H9 (cell line): ENCODE results near the gene GNA15. TPM values are rescaled to one million over a fixed set of nuclear protein-coding genes. Genes with fewer than 3 reads are reported as not detected.
A peak's percentile ranks its signal among the peaks of the same experiment; 100 is the strongest.

ENCODE experiments used
- DNase-seq: peaks from one replicate; pipeline ENCODE4 v3.0.0-alpha.2; 2017
- H2AFZ ChIP-seq: one replicate; pipeline ENCODE4 v1.6.1; 2013; ENCODE audit warnings: mild to moderate bottlenecking, low read length, control low read depth, moderate library complexity
- H2AK5ac ChIP-seq: 2 replicates; pipeline ENCODE4 v1.6.1; 2013; ENCODE audit warnings: low read length, control low read depth, mixed read lengths; ENCODE audit not compliant: insufficient read length
- H2BK120ac ChIP-seq: one replicate; pipeline ENCODE4 v1.6.1; 2013; ENCODE audit warnings: low read depth, mild to moderate bottlenecking, low read length, control low read depth, inconsistent platforms; ENCODE audit not compliant: poor library complexity, severe bottlenecking
- H2BK12ac ChIP-seq: 2 replicates; pipeline ENCODE4 v1.6.1; 2013; ENCODE audit warnings: low read length, control low read depth, mixed read lengths, low read depth; ENCODE audit not compliant: insufficient read length
- H2BK15ac ChIP-seq: 2 replicates; pipeline ENCODE4 v1.6.1; 2013; ENCODE audit warnings: low read depth, low read length, control low read depth
- H2BK20ac ChIP-seq: one replicate; pipeline ENCODE4 v1.6.1; 2013; ENCODE audit warnings: low read depth, mild to moderate bottlenecking, low read length, control low read depth, inconsistent platforms; ENCODE audit not compliant: poor library complexity, severe bottlenecking
- H2BK5ac ChIP-seq: 2 replicates; pipeline ENCODE4 v1.6.1; 2013; ENCODE audit warnings: low read length, control low read depth, mixed read lengths; ENCODE audit not compliant: insufficient read length
- H3K14ac ChIP-seq: 2 replicates; pipeline ENCODE4 v1.6.1; 2013; ENCODE audit warnings: low read length, control low read depth; ENCODE audit not compliant: insufficient read depth
- H3K18ac ChIP-seq: 2 replicates; pipeline ENCODE4 v1.6.1; 2013; ENCODE audit warnings: low read depth, mild to moderate bottlenecking, mixed read lengths, low read length, control low read depth; ENCODE audit not compliant: insufficient read length
- H3K23ac ChIP-seq: 2 replicates; pipeline ENCODE4 v1.6.1; 2013; ENCODE audit warnings: low read length, control low read depth, mixed read lengths, low read depth; ENCODE audit not compliant: insufficient read length
- H3K23me2 ChIP-seq: 2 replicates; pipeline ENCODE4 v1.6.1; 2013; ENCODE audit warnings: low read depth, mild to moderate bottlenecking, mixed read lengths, low read length, control low read depth; ENCODE audit not compliant: insufficient read length, poor library complexity, severe bottlenecking
- H3K27ac ChIP-seq: 2 replicates; pipeline ENCODE4 v1.5.1; 2013; ENCODE audit warnings: low read length, control low read depth, mixed read lengths, low read depth; ENCODE audit not compliant: insufficient read length
- H3K27me3 ChIP-seq: 2 replicates; pipeline ENCODE4 v1.6.1; 2013; ENCODE audit warnings: low read length, control low read depth, inconsistent platforms; ENCODE audit not compliant: insufficient read depth
- H3K4ac ChIP-seq: 2 replicates; pipeline ENCODE4 v1.6.1; 2013; ENCODE audit warnings: low read depth, mild to moderate bottlenecking, control low read depth, inconsistent platforms, low read length, moderate library complexity
- H3K4me1 ChIP-seq: 2 replicates; pipeline ENCODE4 v1.6.1; 2013; ENCODE audit warnings: low read length, control low read depth, inconsistent platforms; ENCODE audit not compliant: insufficient read depth
- H3K4me2 ChIP-seq: 2 replicates; pipeline ENCODE4 v1.6.1; 2013; ENCODE audit warnings: low read length, control low read depth, mixed read lengths; ENCODE audit not compliant: insufficient read length, insufficient read depth
- H3K56ac ChIP-seq: 2 replicates; pipeline ENCODE4 v1.6.1; 2013; ENCODE audit warnings: low read depth, mild to moderate bottlenecking, mixed read lengths, low read length, control low read depth; ENCODE audit not compliant: insufficient read length
- H3K79me1 ChIP-seq: 2 replicates; pipeline ENCODE4 v1.6.1; 2013; ENCODE audit warnings: low read depth, mild to moderate bottlenecking, moderate library complexity, low read length, control low read depth, inconsistent platforms; ENCODE audit not compliant: insufficient read depth, poor library complexity, severe bottlenecking
- H3K79me2 ChIP-seq: 2 replicates; pipeline ENCODE4 v1.6.1; 2013; ENCODE audit warnings: low read length, control low read depth, inconsistent platforms; ENCODE audit not compliant: insufficient read depth
- H3K9ac ChIP-seq: 2 replicates; pipeline ENCODE4 v1.6.1; 2013; ENCODE audit warnings: low read length, control low read depth, mixed read lengths; ENCODE audit not compliant: insufficient read length; ENCODE audit errors: extremely low read depth
- H3K9me3 ChIP-seq: one replicate; pipeline ENCODE4 v1.6.1; 2013; ENCODE audit warnings: low read depth, low read length, inconsistent platforms; ENCODE audit not compliant: control insufficient read depth
- H3T11ph ChIP-seq: one replicate; pipeline ENCODE4 v1.6.1; 2013; ENCODE audit warnings: mild to moderate bottlenecking, low read length, control low read depth, inconsistent platforms
- H4K20me1 ChIP-seq: one replicate; pipeline ENCODE4 v1.6.1; 2013; ENCODE audit not compliant: control insufficient read depth, insufficient read length, insufficient read depth
- H4K5ac ChIP-seq: 2 replicates; pipeline ENCODE4 v1.6.1; 2013; ENCODE audit warnings: low read depth, mild to moderate bottlenecking, mixed read lengths, low read length, control low read depth; ENCODE audit not compliant: insufficient read length
- H4K8ac ChIP-seq: replicated peaks from 2 replicates; pipeline ENCODE4 v1.6.1; 2013; ENCODE audit warnings: low read length, control low read depth, mixed read lengths, low read depth; ENCODE audit not compliant: insufficient read length
- H4K91ac ChIP-seq: 2 replicates; pipeline ENCODE4 v1.6.1; 2013; ENCODE audit warnings: low read depth, mild to moderate bottlenecking, moderate library complexity, mixed read lengths, low read length, control low read depth; ENCODE audit not compliant: insufficient read length
- H3K27ac Mint-ChIP-seq, 3 experiments: 2 replicates in 2 of 3; 3 replicates in 1 of 3; pipeline ENCODE4 v1.8.0; 2020 to 2021; ENCODE audit warnings: mixed read lengths in 3 of 3, mild to moderate bottlenecking in 1 of 3, moderate library complexity in 1 of 3
- H3K27me3 Mint-ChIP-seq: 2 replicates; pipeline ENCODE4 v1.8.0; 2021; ENCODE audit warnings: low read depth, mild to moderate bottlenecking, moderate library complexity, mixed read lengths
- H3K36me3 Mint-ChIP-seq, 3 experiments: 2 replicates in 2 of 3; 3 replicates in 1 of 3; pipeline ENCODE4 v1.8.0; 2020 to 2021; ENCODE audit warnings: low read depth in 3 of 3, mixed read lengths in 3 of 3; ENCODE audit not compliant: insufficient read depth in 1 of 3
- H3K4me1 Mint-ChIP-seq, 2 experiments: 2 replicates each; pipeline ENCODE4 v1.8.0; 2020; ENCODE audit warnings: mixed read lengths in 2 of 2
- H3K4me3 Mint-ChIP-seq, 2 experiments: 2 replicates in 1 of 2; 3 replicates in 1 of 2; pipeline ENCODE4 v1.8.0; 2020 to 2021; ENCODE audit warnings: mild to moderate bottlenecking in 2 of 2, mixed read lengths in 2 of 2, moderate library complexity in 1 of 2
- H3K9me3 Mint-ChIP-seq, 2 experiments: 2 replicates in 1 of 2; 3 replicates in 1 of 2; pipeline ENCODE4 v1.8.0; 2020; ENCODE audit warnings: mild to moderate bottlenecking in 2 of 2, mixed read lengths in 2 of 2, moderate library complexity in 1 of 2
- WGBS: extraction: QIAGEN DNeasy Blood & Tissue Kit; methylation state at CpG from one replicate; pipeline ENCODE4 v1.1.7; 2013; ENCODE audit warnings: missing lambda C conversion rate, low lambda C conversion rate, mixed read lengths; ENCODE audit not compliant: insufficient read length; ENCODE audit errors: extremely low coverage; 5-methylcytosine and 5-hydroxymethylcytosine counted together
- total RNA-seq: library from RNA; stranded (reverse); gene quantifications from 2 replicates; pipeline ENCODE4 v1.2.1, GENCODE V29; 2021
- TF ChIP-seq, protein P1 (sequence below): fragments of 200-600 bp; sonication (generic); conservative IDR thresholded peaks from 3 replicates; pipeline ENCODE4 v1.8.0; 2021; ENCODE audit warnings: antibody characterized with exemption, mild to moderate bottlenecking

Gene GNA15
- total RNA-seq, 1 experiment from 2014 or later, result not detected

DNA sequence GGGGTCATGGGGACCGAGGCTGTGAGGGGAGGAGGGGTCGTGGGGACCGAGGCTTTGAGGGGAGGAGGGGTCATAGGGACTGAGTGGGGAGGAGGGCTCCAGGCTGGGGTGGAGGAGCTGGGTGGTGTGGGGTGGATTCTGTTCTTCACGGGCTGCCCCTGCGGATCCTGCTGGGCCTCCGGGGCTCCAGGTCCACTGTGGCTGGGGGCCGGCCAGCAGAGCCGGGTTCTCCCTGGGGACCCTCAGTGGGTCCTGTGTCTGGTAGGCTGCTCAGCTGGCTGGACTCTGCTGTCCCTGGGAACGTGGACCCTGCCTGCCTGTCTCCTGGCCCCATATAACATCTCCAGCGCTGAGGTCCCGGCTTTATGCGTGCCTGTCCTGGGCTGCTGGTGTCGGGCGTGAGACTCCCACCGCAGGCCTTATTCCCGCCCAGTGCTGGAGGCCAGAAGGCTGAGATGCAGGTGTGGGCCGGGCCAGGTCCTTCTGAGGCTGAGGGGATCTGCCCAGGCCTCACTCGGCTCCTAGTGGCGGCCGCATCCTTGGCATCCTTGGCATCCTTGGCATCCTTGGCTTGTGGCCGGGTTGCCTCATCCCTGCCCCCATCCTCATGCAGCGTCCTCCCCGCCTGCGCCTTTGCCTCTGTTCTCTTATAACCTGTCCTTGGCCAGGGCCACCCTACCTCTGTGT is 19.8 kb upstream of the GNA15 start:
- WGBS, result no CpG with 5 or more reads among the region's 24 CpGs
- Histone ChIP-seq H3K4me2 (no peak overlapping the region), H4K5ac (no peak overlapping the region), H3K9me3 (no peaks in the 10 kb centered on the region), H3K27ac (no peak overlapping the region), H2BK15ac (no peak overlapping the region), H2BK5ac (no peak overlapping the region), H2BK120ac (no peak overlapping the region), H4K91ac (no peak overlapping the region), H3T11ph (no peak overlapping the region), H3K27me3 (no peaks in the 10 kb centered on the region), H3K4ac (no peak overlapping the region), H2BK12ac (no peak overlapping the region), H3K9ac (no peak overlapping the region), H2AK5ac (no peak overlapping the region), H3K4me1 (no peaks in the 10 kb centered on the region; the same call in 1 of the 2 replicates), H3K14ac (no peak overlapping the region; the same call in 1 of the 2 replicates), H3K18ac (no peak overlapping the region), H3K23me2 (no peaks in the 10 kb centered on the region), H2BK20ac (no peak overlapping the region), H3K56ac (no peak overlapping the region), H4K20me1 (no peaks in the 10 kb centered on the region), H4K8ac (no peak overlapping the region), H2AFZ (no peak overlapping the region), H3K23ac (no peak overlapping the region), H3K79me1 (no peaks in the 10 kb centered on the region), H3K79me2 (no peaks in the 10 kb centered on the region)
- Mint-ChIP-seq H3K4me1 (peaks cover 2 to 11% of the 10 kb centered on the region in 2 experiments; a peak in 3 of 4 replicates), H3K4me3 (no peak overlapping the region), H3K9me3 (no peaks in the 10 kb centered on the region), H3K36me3 (peaks cover 0 to 4% (median 0%) of the 10 kb centered on the region in 3 experiments; a peak in 3 of 7 replicates), H3K27me3 (no peaks in the 10 kb centered on the region), H3K27ac (no peak overlapping the region)
- peak; percentile 78 for DNase-seq
- TF ChIP-seq, protein P1, sequence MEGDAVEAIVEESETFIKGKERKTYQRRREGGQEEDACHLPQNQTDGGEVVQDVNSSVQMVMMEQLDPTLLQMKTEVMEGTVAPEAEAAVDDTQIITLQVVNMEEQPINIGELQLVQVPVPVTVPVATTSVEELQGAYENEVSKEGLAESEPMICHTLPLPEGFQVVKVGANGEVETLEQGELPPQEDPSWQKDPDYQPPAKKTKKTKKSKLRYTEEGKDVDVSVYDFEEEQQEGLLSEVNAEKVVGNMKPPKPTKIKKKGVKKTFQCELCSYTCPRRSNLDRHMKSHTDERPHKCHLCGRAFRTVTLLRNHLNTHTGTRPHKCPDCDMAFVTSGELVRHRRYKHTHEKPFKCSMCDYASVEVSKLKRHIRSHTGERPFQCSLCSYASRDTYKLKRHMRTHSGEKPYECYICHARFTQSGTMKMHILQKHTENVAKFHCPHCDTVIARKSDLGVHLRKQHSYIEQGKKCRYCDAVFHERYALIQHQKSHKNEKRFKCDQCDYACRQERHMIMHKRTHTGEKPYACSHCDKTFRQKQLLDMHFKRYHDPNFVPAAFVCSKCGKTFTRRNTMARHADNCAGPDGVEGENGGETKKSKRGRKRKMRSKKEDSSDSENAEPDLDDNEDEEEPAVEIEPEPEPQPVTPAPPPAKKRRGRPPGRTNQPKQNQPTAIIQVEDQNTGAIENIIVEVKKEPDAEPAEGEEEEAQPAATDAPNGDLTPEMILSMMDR, result no peak
